GM12878 (cell line): ENCODE measurements around the gene MOB2. TPM values are rescaled to one million over a fixed set of nuclear protein-coding genes. Genes with fewer than 3 reads are reported as not detected.

Experiments
- ATAC-seq: fragments of 200-7000 bp; cut with Tn5 transposase; 3 replicates; pipeline ENCODE4 v1.9.1; 2020; ENCODE audit warnings: mild to moderate bottlenecking, moderate library complexity
- BruUV-seq: library from RNA; stranded (reverse); fragments of 400-500 nt; replicated peaks from 2 replicates; lab custom pipeline; 2021; lab: Mats Ljungman, UMichigan
- CTCF ChIA-PET: fragments of 300-600 bp; sonication (Branson Sonifier 250); formaldehyde crosslinking; extraction: SDS; loops from one replicate; lab custom pipeline; 2021; ENCODE audit warnings: inconsistent platforms; lab: Yijun Ruan, JAX
- POLR2A ChIA-PET: fragments of 350-600 bp; formaldehyde crosslinking; extraction: SDS; loops from one replicate; lab custom pipeline; 2021; ENCODE audit warnings: inconsistent platforms; lab: Charles Lee
- RAD21 ChIA-PET: fragments of 300-600 bp; sonication (Branson Sonifier 250); formaldehyde crosslinking; loops from one replicate; lab custom pipeline; 2023; ENCODE audit warnings: antibody characterized with exemption; ENCODE audit not compliant: unreplicated experiment; lab: Charles Lee
- SMC1A ChIA-PET: fragments of 300-600 bp; sonication (Branson Sonifier 250); formaldehyde crosslinking; loops from one replicate; lab custom pipeline; 2023; ENCODE audit not compliant: unreplicated experiment, uncharacterized antibody; lab: Charles Lee
- DNase-seq: peaks from one replicate; pipeline ENCODE4 v3.0.0-alpha.2; 2011; ENCODE audit warnings: low read depth, low spot score
- FAIRE-seq: peaks from 3 replicates; lab custom pipeline; 2011; peaks lifted over from hg19 to GRCh38; lab: Jason Lieb, UNC
- H2AFZ ChIP-seq: 2 replicates; pipeline ENCODE4 v1.6.0; 2011; ENCODE audit warnings: low read depth, low read length, control low read depth; ENCODE audit not compliant: control insufficient read depth
- H3K27ac ChIP-seq: 2 replicates; pipeline ENCODE4 v1.5.1; 2011; ENCODE audit warnings: control low read depth; ENCODE audit not compliant: control insufficient read depth, insufficient read depth
- H3K27me3 ChIP-seq, 2 experiments: replicated peaks in 1 of 2; 2 replicates each; pipeline versions ENCODE4 v1.6.0 to v1.6.1; 2011; ENCODE audit warnings: low read length in 1 of 2; ENCODE audit not compliant: control insufficient read depth in 2 of 2, insufficient read depth in 2 of 2
- H3K36me3 ChIP-seq, 2 experiments: 2 replicates each; pipeline ENCODE4 v1.5.1; 2011; ENCODE audit warnings: low read length in 1 of 2; ENCODE audit not compliant: control insufficient read depth in 2 of 2, insufficient read depth in 2 of 2
- H3K4me1 ChIP-seq: 2 replicates; pipeline ENCODE4 v1.6.1; 2011; ENCODE audit warnings: mild to moderate bottlenecking, low read length, moderate library complexity, mixed read lengths; ENCODE audit not compliant: control insufficient read depth, insufficient read depth
- H3K4me2 ChIP-seq: 2 replicates; pipeline ENCODE4 v1.6.0; 2011; ENCODE audit warnings: control low read depth; ENCODE audit not compliant: control insufficient read depth, insufficient read depth
- H3K4me3 ChIP-seq: fragments of 200-600 bp; sonication (generic); 2 replicates; pipeline ENCODE4 v1.5.1; 2016
- H3K79me2 ChIP-seq: 2 replicates; pipeline ENCODE4 v1.6.0; 2011; ENCODE audit warnings: low read length; ENCODE audit not compliant: control insufficient read depth, insufficient read depth
- H3K9ac ChIP-seq: 2 replicates; pipeline ENCODE4 v1.8.0; 2011; ENCODE audit warnings: low read length, control low read depth, mixed read lengths; ENCODE audit not compliant: control insufficient read depth, insufficient read depth
- H3K9me3 ChIP-seq: replicated peaks from 3 replicates; pipeline ENCODE4 v1.5.1; 2011; ENCODE audit warnings: mild to moderate bottlenecking, low read length; ENCODE audit not compliant: control insufficient read depth, insufficient read depth
- H4K20me1 ChIP-seq: 2 replicates; pipeline ENCODE4 v1.6.0; 2011; ENCODE audit not compliant: control insufficient read depth, insufficient read depth
- ASH2L ChIP-seq: fragments of 300-600, 200-600 bp; sonication (generic); IDR thresholded peaks from 2 replicates; pipeline ENCODE4 v1.6.1; 2017; ENCODE audit warnings: low read depth, mild to moderate bottlenecking, borderline replicate concordance
- CBX3 ChIP-seq: fragments of 200-600 bp; sonication (generic); IDR thresholded peaks from 2 replicates; pipeline ENCODE4 v1.6.1; 2016; ENCODE audit warnings: low read depth, borderline replicate concordance
- CHD2 ChIP-seq: IDR thresholded peaks from 2 replicates; pipeline ENCODE4 v1.6.1; 2011; ENCODE audit warnings: low read depth, low read length, improper control_type of control experiment, borderline replicate concordance
- CUX1 ChIP-seq: IDR thresholded peaks from 2 replicates; pipeline ENCODE4 v1.6.1; 2012; ENCODE audit warnings: improper control_type of control experiment, low read depth, low read length; ENCODE audit not compliant: insufficient replicate concordance
- ESRRA ChIP-seq: IDR thresholded peaks from 2 replicates; pipeline ENCODE4 v1.6.1; 2012; ENCODE audit warnings: mild to moderate bottlenecking, low read length, improper control_type of control experiment
- IKZF2 ChIP-seq, 2 experiments: fragments of 450-650 bp; IDR thresholded peaks; 2 replicates each; pipeline ENCODE4 v1.6.1; 2017; ENCODE audit warnings: mild to moderate bottlenecking in 2 of 2, moderate library complexity in 2 of 2
- KAT2A ChIP-seq: conservative IDR thresholded peaks from 2 replicates; pipeline ENCODE4 v1.6.1; 2011; ENCODE audit warnings: low read depth, low read length; ENCODE audit not compliant: control insufficient read depth
- POU2F2 ChIP-seq: IDR thresholded peaks from 3 replicates; pipeline ENCODE4 v1.6.1; 2011; ENCODE audit warnings: low read depth, mild to moderate bottlenecking, low read length, borderline replicate concordance
- SP1 ChIP-seq: IDR thresholded peaks from one replicate; pipeline ENCODE4 v1.6.1; 2011; ENCODE audit warnings: low read depth, low read length
- ZZZ3 ChIP-seq: IDR thresholded peaks from 2 replicates; pipeline ENCODE4 v1.6.1; 2011; ENCODE audit warnings: low read depth; ENCODE audit not compliant: control insufficient read depth, insufficient read length
- WGBS: methylation state at CpG from one replicate; pipeline ENCODE4 v1.1.6; 2016; ENCODE audit warnings: low lambda C conversion rate; ENCODE audit not compliant: insufficient replicate concordance, insufficient coverage; ENCODE audit errors: missing lambda C conversion rate; 5-methylcytosine and 5-hydroxymethylcytosine counted together
- in situ Hi-C: fragments of 300-500 bp; cut with MboI; formaldehyde crosslinking; loops from 9 replicates; pipeline ENCODE4 v1.14.3; 2018; ENCODE audit warnings: mixed read lengths
- intact Hi-C: fragments of 100-400 bp; cut with micrococcal nuclease; formaldehyde crosslinking; loops from one replicate; pipeline ENCODE4 v1.14.2; 2022; ENCODE audit not compliant: unreplicated experiment
- polyA plus RNA-seq, 11 experiments: library from polyadenylated mRNA; depleted of rRNA in 4 of 11; unstranded in 6 of 11; stranded (reverse) in 5 of 11; fragments of >200 nt; fragmentation: Nextera tagmentation in 4 of 11; fragmentation: Illumina TruSeq in 1 of 11; extraction: Ambion mirVana in 4 of 11; extraction: Trizol in 1 of 11; gene quantifications; 1 replicate in 1 of 11; 2 replicates in 10 of 11; pipeline versions ENCODE4 v1.2.1 to v1.2.3, GENCODE V29; 2011 to 2016; ENCODE audit warnings: inconsistent platforms in 2 of 11, missing spikeins in 2 of 11, low read depth in 1 of 11
- total RNA-seq, 4 experiments: library from RNA; depleted of rRNA in 3 of 4; stranded (reverse); fragments of >200 nt in 3 of 4; fragmentation: Illumina TruSeq in 1 of 4; extraction: Trizol in 1 of 4; gene quantifications; 2 replicates each; pipeline versions ENCODE4 v1.2.1 to v1.2.3, GENCODE V29; 2013 to 2021
- TF ChIP-seq, protein P1 (sequence below): fragments of 450-650 bp; formaldehyde crosslinking; IDR thresholded peaks from 2 replicates; pipeline ENCODE4 v1.5.0; 2022; ENCODE audit warnings: mild to moderate bottlenecking, missing genetic modification characterization
- TF ChIP-seq, protein P2 (sequence below): IDR thresholded peaks from 2 replicates; pipeline ENCODE4 v1.6.1; 2012; ENCODE audit warnings: low read depth, low read length, improper control_type of control experiment
- TF ChIP-seq, protein P3 (sequence below): IDR thresholded peaks from 2 replicates; pipeline ENCODE4 v1.6.1; 2011; ENCODE audit warnings: borderline replicate concordance, low read depth, mild to moderate bottlenecking, moderate library complexity, mixed read lengths, low read length; ENCODE audit not compliant: insufficient read depth; ENCODE audit errors: extremely low read length

MOB2 gene
- total and polyA plus RNA-seq, 10 of the 15 experiments (the other 5 are each of a cell fraction or from before 2014, with no cell fraction given): 0.10 to 34.6 (median 15.5) TPM

DNA sequence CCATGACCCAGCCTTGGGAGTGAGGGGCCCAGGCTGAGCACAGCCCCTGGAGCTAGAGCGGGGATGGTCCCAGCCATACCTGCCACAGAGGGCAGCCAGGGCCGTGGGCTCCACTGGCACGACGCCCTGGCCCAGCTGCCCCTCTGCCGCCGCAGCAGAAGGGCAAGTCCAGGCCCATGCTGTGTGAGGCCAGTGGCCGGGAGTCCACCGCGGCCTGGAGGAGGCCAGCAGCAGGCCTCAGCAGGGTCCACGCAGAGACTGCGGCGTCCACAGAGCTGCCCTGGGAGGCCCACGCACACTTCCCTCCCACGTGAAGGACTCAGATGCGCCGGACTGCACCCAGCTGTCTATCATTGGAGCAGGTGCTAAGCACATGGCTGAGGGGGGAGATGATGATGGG is 23.5 kb downstream of the MOB2 start (continued):
- TF ChIP-seq, protein P1, sequence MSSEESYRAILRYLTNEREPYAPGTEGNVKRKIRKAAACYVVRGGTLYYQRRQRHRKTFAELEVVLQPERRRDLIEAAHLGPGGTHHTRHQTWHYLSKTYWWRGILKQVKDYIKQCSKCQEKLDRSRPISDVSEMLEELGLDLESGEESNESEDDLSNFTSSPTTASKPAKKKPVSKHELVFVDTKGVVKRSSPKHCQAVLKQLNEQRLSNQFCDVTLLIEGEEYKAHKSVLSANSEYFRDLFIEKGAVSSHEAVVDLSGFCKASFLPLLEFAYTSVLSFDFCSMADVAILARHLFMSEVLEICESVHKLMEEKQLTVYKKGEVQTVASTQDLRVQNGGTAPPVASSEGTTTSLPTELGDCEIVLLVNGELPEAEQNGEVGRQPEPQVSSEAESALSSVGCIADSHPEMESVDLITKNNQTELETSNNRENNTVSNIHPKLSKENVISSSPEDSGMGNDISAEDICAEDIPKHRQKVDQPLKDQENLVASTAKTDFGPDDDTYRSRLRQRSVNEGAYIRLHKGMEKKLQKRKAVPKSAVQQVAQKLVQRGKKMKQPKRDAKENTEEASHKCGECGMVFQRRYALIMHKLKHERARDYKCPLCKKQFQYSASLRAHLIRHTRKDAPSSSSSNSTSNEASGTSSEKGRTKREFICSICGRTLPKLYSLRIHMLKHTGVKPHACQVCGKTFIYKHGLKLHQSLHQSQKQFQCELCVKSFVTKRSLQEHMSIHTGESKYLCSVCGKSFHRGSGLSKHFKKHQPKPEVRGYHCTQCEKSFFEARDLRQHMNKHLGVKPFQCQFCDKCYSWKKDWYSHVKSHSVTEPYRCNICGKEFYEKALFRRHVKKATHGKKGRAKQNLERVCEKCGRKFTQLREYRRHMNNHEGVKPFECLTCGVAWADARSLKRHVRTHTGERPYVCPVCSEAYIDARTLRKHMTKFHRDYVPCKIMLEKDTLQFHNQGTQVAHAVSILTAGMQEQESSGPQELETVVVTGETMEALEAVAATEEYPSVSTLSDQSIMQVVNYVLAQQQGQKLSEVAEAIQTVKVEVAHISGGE (CRISPR knock-in tag): no peak
- TF ChIP-seq ASH2L (no peak), IKZF2 (IDR thresholded peaks at IDR 0.05) (no peak), SP1 (no peak)

- DNase-seq (no peak), FAIRE-seq (no peak), ATAC-seq (no peak)
- Histone ChIP-seq H3K9me3 (no peaks in the 10 kb centered on the region; the same call in 2 of the 3 replicates), H3K79me2 (no peaks in the 10 kb centered on the region), H3K9ac (no peak overlapping the region), H3K36me3 (no peaks in the 10 kb centered on the region), H3K27ac (no peak overlapping the region), H2AFZ (no peak overlapping the region), H3K4me1 (no peaks in the 10 kb centered on the region), H3K27me3 (no peaks in the 10 kb centered on the region), H3K4me2 (no peak overlapping the region), H4K20me1 (no peaks in the 10 kb centered on the region), H3K4me3 (no peak overlapping the region)
- POLR2A ChIA-PET: no interaction called here
- intact Hi-C loops (no loop called here), in situ Hi-C loops (no loop called here)
- BruUV-seq: no TSS peak
- WGBS: 87% methylated on average over 13 of the region's 13 CpGs
- RAD21 ChIA-PET: no interaction called here
- SMC1A ChIA-PET: no interaction called here
- CTCF ChIA-PET: no interaction called here
- TF ChIP-seq ZZZ3 (no peak), POU2F2 (no peak), CUX1 (no peak), CHD2 (no peak), ESRRA (no peak), CBX3 (no peak), KAT2A (no peak)
- TF ChIP-seq, protein P2, sequence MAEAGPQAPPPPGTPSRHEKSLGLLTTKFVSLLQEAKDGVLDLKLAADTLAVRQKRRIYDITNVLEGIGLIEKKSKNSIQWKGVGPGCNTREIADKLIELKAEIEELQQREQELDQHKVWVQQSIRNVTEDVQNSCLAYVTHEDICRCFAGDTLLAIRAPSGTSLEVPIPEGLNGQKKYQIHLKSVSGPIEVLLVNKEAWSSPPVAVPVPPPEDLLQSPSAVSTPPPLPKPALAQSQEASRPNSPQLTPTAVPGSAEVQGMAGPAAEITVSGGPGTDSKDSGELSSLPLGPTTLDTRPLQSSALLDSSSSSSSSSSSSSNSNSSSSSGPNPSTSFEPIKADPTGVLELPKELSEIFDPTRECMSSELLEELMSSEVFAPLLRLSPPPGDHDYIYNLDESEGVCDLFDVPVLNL: no peak
- TF ChIP-seq, protein P3, sequence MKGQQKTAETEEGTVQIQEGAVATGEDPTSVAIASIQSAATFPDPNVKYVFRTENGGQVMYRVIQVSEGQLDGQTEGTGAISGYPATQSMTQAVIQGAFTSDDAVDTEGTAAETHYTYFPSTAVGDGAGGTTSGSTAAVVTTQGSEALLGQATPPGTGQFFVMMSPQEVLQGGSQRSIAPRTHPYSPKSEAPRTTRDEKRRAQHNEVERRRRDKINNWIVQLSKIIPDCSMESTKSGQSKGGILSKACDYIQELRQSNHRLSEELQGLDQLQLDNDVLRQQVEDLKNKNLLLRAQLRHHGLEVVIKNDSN: no peak
These were observed 23.9 kb downstream of the MOB2 start for GRCh38 chr11:1462698-1462975.
